Nephron (organoid): ENCODE results near the gene XCL2.
A peak's percentile ranks its signal among the peaks of the same experiment; 100 is the strongest.

Experiments used
- H3K27ac Mint-ChIP-seq, 3 experiments: 2 replicates each; pipeline ENCODE4 v1.8.0; 2020; ENCODE audit warnings: mixed read lengths in 3 of 3, mild to moderate bottlenecking in 2 of 3, moderate library complexity in 1 of 3
- H3K27me3 Mint-ChIP-seq: 2 replicates; pipeline ENCODE4 v1.8.0; 2021; ENCODE audit warnings: low read depth, mild to moderate bottlenecking, moderate library complexity, mixed read lengths
- H3K36me3 Mint-ChIP-seq: 2 replicates; pipeline ENCODE4 v1.8.0; 2020; ENCODE audit warnings: low read depth, mixed read lengths
- H3K4me1 Mint-ChIP-seq: 2 replicates; pipeline ENCODE4 v1.8.0; 2020; ENCODE audit warnings: mixed read lengths
- H3K4me3 Mint-ChIP-seq, 3 experiments: 2 replicates each; pipeline ENCODE4 v1.8.0; 2020; ENCODE audit warnings: mild to moderate bottlenecking in 3 of 3, mixed read lengths in 3 of 3, moderate library complexity in 2 of 3
- H3K9me3 Mint-ChIP-seq: 2 replicates; pipeline ENCODE4 v1.8.0; 2020; ENCODE audit warnings: mixed read lengths
- TF ChIP-seq, protein P1 (sequence below), 3 experiments: fragments of 200-600 bp; sonication (generic); IDR thresholded peaks; one replicate each; pipeline ENCODE4 v1.5.0; 2021; ENCODE audit warnings: antibody characterized with exemption in 3 of 3; ENCODE audit not compliant: unreplicated experiment in 3 of 3

XCL2 gene

DNA sequence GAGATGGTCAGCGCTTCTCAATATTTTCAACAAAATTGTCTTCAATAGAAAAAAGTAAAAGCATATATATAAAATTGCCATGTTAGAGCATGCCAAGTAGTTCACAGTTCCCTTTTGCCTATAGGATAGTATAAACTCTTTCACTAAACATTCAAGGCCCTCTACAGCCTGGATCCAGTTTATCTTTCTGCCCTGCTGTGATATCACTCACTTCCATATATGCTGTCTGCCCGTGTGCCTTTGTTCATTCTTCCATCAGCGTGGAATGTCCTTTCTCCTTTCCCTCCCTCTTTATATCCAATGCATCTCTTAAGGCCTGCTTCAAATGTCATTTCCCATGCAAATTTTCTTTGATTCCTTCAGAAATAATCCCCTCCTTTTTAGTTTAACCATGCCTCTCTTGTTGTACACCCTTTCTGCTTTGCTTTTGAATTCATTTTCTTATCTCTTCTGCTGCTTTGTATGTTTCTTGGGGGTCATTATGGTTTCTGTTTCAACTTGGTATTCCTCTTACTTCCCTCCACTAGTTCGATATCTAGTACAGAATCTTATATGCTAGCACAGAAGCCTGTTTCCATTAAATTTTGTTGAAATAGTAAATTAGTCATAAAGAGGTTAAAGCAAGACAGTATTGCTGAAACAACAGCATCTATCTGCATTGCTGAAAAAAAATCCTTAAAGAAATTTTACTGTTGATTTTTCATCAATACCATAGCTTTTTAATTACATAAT lies 44.7 kb downstream of the XCL2 start:
- H3K4me1 Mint-ChIP-seq: peaks cover 31% of the 10 kb centered on the region
- TF ChIP-seq, protein P1, sequence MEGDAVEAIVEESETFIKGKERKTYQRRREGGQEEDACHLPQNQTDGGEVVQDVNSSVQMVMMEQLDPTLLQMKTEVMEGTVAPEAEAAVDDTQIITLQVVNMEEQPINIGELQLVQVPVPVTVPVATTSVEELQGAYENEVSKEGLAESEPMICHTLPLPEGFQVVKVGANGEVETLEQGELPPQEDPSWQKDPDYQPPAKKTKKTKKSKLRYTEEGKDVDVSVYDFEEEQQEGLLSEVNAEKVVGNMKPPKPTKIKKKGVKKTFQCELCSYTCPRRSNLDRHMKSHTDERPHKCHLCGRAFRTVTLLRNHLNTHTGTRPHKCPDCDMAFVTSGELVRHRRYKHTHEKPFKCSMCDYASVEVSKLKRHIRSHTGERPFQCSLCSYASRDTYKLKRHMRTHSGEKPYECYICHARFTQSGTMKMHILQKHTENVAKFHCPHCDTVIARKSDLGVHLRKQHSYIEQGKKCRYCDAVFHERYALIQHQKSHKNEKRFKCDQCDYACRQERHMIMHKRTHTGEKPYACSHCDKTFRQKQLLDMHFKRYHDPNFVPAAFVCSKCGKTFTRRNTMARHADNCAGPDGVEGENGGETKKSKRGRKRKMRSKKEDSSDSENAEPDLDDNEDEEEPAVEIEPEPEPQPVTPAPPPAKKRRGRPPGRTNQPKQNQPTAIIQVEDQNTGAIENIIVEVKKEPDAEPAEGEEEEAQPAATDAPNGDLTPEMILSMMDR (IDR thresholded peaks at IDR 0.05; ENCODE audit: unreplicated experiment in 3 of 3): no peak
- H3K4me3 Mint-ChIP-seq: no peak overlapping the region
- H3K9me3 Mint-ChIP-seq: no peaks in the 10 kb centered on the region
- H3K27ac Mint-ChIP-seq: peak overlapping the region; percentile 23 to 91 (median 36)
- no peaks in the 10 kb centered on the region for H3K36me3 Mint-ChIP-seq
- H3K27me3 Mint-ChIP-seq: no peaks in the 10 kb centered on the region

DNA sequence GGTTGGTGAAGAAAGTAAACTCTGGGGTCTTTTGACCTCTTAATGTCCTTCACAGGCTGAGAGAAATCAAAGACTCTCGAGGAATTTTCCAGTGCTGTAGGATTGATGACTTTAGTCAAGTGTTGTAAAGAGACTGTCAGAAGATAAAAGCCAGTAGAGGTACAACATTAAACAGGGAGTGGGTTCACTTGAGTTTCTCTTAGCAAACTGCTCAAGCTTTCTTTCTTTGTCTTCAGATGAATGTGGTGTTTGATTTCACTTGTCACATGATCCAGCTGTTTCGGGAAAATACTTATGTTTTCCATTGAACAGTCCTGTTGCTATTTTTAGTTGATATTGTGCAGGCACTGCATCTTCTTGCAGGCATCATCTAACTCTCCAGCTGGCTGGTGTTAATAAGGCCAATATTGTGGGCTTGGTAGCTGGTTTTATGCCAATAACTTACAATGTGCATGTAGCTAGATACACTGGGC lies 45.6 kb downstream of the XCL2 start:
- Mint-ChIP-seq H3K27ac (peak overlapping the region; percentile 91 to 94 (median 91)), H3K36me3 (no peaks in the 10 kb centered on the region), H3K4me3 (peak overlapping the region in 1 of 3 experiments; percentile 15), H3K9me3 (no peaks in the 10 kb centered on the region), H3K27me3 (no peaks in the 10 kb centered on the region), H3K4me1 (peaks cover 31% of the 10 kb centered on the region)
- TF ChIP-seq, protein P1 (IDR thresholded peaks at IDR 0.05; ENCODE audit: unreplicated experiment in 3 of 3): no peak

DNA sequence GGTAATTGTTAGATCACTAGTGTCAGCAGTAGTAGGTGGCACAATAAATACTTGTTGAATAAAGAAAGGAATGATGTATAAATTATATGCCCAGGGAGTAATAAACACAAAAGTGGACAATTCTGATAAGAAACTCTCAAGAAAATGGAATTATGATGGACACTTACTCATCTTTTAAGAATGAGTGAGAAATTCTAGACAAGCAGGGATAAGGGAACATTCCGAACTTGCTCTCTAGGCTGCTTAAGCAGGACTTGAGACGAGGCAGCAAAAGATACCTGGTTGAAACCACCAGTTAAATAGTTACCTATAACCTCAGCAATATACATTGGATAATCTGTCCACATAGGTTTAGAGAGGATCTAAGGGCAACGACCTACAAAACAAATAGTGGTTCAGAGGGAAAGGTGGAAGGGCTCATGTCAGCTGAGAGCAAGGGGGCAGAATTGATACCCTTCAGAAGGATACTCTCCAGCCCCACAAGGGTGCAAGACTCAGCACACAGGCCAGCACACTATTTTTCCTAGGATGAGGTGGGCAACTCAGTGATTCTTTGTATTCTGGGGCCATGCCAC lies 46.3 kb downstream of the XCL2 start:
- Mint-ChIP-seq H3K4me3 (no peak overlapping the region), H3K27me3 (no peaks in the 10 kb centered on the region), H3K9me3 (no peaks in the 10 kb centered on the region), H3K36me3 (no peaks in the 10 kb centered on the region), H3K27ac (peak overlapping the region; percentile 91 to 94 (median 91)), H3K4me1 (peaks cover 31% of the 10 kb centered on the region)
- TF ChIP-seq, protein P1 (IDR thresholded peaks at IDR 0.05; ENCODE audit: unreplicated experiment in 3 of 3): no peak

DNA sequence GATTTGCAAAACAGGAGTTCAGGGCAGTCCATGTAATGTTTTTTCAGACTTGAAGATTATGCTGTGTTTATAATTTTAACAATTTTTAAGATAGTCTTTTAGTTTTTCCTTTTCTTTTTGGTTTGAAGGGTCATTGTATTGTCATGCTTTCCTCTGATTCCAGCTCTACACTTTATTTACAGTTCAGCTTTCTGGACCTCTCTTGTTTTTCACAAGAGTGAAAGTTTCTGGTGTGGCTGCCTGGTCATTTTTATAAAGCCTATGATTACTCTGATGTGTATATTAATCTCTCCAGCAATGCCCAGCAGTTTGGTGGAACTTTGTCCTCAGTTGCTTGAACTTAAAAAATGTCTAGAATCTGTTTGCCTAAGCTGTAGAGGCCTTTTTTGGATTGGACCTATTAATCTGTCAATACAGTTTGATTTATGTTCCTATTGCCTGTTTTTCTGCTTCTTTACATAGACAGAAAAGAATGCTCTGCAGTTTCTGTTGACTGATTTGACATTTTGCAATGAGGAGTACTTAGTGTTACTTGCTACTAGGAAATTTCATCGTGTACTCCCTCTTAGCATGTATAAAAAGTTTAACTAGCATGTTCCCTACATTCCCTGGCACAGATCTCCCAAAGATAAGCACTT lies 52.2 kb downstream of the XCL2 start:
- Mint-ChIP-seq H3K27ac (peak overlapping the region in 1 of 3 experiments; percentile 7), H3K27me3 (no peaks in the 10 kb centered on the region), H3K4me1 (peaks cover 29% of the 10 kb centered on the region), H3K9me3 (no peaks in the 10 kb centered on the region), H3K36me3 (no peaks in the 10 kb centered on the region), H3K4me3 (no peak overlapping the region)
- TF ChIP-seq, protein P1 (IDR thresholded peaks at IDR 0.05; ENCODE audit: unreplicated experiment in 3 of 3): no peak
